Coronary artery (tissue), 2 donors: ENCODE measurements around the gene ATP8B1.
A peak's percentile ranks its signal among the peaks of the same experiment; 100 is the strongest.

Experiments
- DNase-seq: peaks from one replicate; pipeline ENCODE4 v3.0.0-alpha.2; 2017; ENCODE audit warnings: low spot score
- H3K27ac ChIP-seq, 2 donors: fragments of 200-600 bp; sonication (generic); one replicate each; pipeline ENCODE4 v1.5.1; 2016 to 2019
- H3K4me3 ChIP-seq: fragments of 200-600 bp; sonication (generic); 2 replicates; pipeline ENCODE4 v1.5.1; 2016; ENCODE audit warnings: mild to moderate bottlenecking, moderate library complexity
- TF ChIP-seq, protein P1 (sequence below): fragments of 200-600 bp; sonication (generic); IDR thresholded peaks from one replicate; pipeline ENCODE4 v1.5.1; 2019; ENCODE audit warnings: antibody characterized with exemption

Gene ATP8B1

DNA sequence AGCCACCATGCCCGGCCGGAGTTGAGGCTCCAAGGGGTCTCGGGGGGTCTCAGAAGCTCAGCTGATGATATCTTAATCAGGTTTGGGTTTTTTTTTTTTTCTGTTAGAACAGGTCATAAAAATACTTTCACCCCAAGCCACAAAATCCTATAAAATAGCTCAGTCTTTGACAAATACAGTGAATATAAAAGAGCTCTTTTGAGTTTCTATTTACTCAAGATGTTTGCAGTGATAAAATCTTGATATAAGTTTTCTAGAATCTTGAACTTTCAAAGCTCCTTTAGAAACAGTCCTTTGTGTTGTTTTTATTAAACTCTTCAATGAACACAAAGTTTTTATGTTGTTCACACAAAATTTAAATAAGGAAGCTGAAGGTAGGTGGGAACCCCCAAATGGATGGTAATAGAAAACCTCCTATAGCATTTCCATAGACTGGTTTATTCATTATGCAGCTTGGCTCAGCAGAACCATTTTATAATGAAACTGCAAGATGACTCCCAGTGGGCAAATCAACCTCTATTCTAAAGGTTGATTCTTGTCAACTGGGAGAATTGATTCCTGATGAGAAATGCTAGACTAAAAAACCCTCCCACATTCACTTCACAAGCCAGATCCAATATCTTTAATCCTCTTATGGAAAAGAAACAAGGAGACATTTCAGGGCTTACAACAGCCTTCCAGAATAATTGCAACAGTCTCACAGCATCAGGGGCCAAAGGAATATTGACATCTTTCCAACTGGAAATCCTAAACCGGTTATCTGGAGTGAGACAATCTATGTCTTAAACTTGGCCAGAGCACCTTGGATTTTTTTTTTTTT is 167.9 kb downstream of the ATP8B1 start:
- Histone ChIP-seq H3K27ac (no peak overlapping the region), H3K4me3 (no peak overlapping the region)
- TF ChIP-seq, protein P1, sequence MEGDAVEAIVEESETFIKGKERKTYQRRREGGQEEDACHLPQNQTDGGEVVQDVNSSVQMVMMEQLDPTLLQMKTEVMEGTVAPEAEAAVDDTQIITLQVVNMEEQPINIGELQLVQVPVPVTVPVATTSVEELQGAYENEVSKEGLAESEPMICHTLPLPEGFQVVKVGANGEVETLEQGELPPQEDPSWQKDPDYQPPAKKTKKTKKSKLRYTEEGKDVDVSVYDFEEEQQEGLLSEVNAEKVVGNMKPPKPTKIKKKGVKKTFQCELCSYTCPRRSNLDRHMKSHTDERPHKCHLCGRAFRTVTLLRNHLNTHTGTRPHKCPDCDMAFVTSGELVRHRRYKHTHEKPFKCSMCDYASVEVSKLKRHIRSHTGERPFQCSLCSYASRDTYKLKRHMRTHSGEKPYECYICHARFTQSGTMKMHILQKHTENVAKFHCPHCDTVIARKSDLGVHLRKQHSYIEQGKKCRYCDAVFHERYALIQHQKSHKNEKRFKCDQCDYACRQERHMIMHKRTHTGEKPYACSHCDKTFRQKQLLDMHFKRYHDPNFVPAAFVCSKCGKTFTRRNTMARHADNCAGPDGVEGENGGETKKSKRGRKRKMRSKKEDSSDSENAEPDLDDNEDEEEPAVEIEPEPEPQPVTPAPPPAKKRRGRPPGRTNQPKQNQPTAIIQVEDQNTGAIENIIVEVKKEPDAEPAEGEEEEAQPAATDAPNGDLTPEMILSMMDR, result no peak
- DNase-seq, result no peak

DNA sequence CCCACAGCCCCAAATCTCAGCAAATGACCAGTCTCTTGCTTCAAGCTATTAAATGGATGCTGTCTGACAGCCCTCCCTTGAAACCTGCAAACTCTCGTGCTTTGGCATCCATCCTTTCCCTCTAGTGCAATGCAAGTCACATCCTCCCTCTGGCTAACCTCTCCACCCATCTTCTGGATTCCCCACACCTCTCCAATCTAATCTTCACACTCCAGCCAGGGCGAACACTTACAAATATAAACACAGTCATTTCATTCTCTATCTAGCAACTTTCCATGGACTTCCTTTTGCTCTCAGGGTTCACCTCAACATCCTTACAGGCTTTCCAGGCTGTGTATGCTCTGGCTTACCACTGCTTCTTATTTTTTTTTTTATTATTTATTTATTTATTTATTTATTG is 171.4 kb downstream of the ATP8B1 start:
- DNase-seq, result no peak
- Histone ChIP-seq H3K27ac (no peak overlapping the region), H3K4me3 (no peak overlapping the region)
- TF ChIP-seq, protein P1, result no peak

DNA sequence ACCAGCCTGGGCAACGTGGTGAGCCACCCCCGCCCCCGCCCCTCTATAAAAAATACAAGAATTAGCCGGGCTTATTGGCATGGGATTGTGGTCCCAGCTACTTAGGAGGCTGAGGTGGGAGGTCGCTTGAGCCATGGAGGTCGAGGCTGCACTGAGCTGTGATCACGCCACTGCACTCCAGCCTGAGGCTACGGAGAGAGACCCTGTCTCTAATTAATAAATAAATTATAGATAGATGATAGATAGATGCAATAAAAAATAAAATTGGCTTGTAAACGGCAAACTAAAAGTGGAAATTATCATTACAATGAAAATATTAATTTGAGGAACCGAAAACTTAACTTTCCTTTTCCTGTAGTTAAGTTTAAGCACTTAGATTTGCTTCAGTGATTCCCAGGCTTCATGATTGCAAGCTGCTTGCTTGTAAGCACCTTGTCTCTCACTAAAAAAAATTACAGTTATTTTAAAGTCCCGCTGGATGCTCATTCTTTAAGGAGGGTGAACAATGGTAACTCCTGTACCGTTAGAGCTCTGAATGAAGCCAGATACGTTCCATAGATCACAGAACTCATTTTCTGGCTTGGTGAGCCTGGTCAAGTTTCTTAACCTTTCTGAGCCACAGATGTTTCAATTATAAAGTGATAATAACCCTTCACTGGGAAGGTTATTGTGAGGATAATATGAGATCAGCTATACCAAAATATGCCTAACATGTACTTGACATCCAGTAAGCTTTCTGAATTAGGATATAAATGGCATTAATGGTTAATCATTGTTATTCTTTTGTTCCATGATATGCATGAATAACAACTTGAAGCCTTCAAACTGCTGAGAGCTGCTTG is 172.1 kb downstream of the ATP8B1 start:
- TF ChIP-seq, protein P1, result no peak
- H3K27ac ChIP-seq, result peak overlapping the region; percentile 65 to 84
- no peak for DNase-seq
- peak overlapping the region; percentile 74 for H3K4me3 ChIP-seq

DNA sequence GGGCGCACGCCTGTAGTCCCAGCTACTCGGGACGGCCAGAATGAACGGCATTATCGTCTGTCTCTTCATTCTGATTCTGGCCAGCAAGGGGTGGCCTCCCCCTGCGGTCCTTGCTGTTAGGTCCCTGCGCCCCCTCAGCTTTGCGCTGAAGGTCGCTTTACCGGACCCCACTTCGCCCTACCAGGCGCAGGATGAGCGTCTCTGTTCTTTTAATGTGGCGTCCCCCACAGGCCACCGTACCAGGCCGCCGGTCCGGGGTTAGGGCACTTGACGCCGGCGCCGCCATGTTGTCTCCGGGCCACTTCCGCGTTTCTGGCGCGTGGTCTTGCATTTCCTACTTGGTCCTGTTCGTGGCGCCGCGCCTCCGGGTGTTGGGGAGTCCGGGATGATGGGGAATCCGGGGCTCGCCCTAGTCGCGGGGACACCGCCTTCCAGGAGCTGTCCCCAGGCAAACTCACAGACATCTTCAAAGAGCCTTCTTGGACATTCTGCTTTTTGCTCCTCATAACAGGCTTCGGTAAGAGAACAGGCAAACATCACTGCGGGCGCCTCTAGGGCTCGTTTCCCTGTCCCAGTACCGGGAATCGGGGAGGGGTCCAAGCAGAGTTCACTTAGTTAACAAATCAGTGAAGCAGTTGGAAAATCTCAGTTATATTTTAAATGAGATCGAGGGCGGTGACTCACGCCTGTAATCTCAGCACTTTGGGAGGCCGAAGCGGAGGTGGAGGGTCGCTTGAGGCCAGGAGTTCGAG is 172.9 kb downstream of the ATP8B1 start:
- Histone ChIP-seq H3K4me3 (peak overlapping the region; percentile 74), H3K27ac (peak overlapping the region; percentile 65 to 84)
- TF ChIP-seq, protein P1, result peak; percentile 33
- DNase-seq, result peak; percentile 97

DNA sequence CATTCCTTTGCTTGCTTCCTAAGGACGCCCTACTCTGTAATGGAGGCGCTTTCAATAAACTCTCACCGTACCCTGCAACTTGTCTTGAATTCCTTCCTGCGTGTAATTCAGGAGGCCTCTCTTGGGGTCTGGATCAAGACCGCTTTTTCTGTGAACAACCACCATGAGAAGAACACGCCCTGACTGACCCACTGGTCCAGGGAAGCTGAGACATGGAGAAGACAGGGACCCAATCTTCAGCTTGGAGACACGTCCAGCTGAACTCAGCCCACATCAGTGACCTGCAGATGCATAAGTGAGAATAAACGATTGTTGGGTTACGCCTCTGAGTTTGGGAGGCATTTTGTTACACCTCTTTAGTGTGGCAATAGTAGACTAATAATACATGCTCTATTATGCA is 173.7 kb downstream of the ATP8B1 start:
- TF ChIP-seq, protein P1, result no peak
- Histone ChIP-seq H3K27ac (peak overlapping the region in 1 of 2 donors; percentile 84), H3K4me3 (peak overlapping the region; percentile 74)
- DNase-seq, result no peak

DNA sequence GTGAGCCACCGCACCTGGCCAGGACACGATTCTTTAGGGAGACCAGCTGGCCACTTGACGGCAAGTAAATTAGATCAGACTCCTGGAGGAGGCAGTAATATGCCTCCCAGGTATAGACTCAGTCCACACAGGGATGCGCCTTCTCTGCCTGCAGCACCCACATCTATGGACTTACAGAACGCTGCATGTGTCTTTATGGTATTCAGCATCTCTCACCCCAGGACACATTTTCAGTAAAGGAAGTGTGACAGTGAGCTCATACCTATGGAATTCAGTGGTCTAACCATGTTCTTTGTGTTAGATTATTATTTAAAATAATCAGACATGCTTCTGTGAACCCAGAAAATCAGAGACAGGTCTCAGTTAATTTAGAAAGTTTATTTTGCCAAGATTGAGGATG is 175.6 kb downstream of the ATP8B1 start:
- no peak for DNase-seq
- Histone ChIP-seq H3K27ac (no peak overlapping the region), H3K4me3 (no peak overlapping the region)
- TF ChIP-seq, protein P1, result no peak
